GM19452 (cell line): Measurements from ENCODE around the gene TUBGCP6.
A peak's percentile ranks its signal among the peaks of the same experiment; 100 is the strongest.

Source experiments
- ATAC-seq: cut with Tn5 transposase; IDR thresholded peaks from one replicate; pipeline ENCODE4 v1.9.1; 2021; ENCODE audit not compliant: unreplicated experiment

The TUBGCP6 gene, protein sequence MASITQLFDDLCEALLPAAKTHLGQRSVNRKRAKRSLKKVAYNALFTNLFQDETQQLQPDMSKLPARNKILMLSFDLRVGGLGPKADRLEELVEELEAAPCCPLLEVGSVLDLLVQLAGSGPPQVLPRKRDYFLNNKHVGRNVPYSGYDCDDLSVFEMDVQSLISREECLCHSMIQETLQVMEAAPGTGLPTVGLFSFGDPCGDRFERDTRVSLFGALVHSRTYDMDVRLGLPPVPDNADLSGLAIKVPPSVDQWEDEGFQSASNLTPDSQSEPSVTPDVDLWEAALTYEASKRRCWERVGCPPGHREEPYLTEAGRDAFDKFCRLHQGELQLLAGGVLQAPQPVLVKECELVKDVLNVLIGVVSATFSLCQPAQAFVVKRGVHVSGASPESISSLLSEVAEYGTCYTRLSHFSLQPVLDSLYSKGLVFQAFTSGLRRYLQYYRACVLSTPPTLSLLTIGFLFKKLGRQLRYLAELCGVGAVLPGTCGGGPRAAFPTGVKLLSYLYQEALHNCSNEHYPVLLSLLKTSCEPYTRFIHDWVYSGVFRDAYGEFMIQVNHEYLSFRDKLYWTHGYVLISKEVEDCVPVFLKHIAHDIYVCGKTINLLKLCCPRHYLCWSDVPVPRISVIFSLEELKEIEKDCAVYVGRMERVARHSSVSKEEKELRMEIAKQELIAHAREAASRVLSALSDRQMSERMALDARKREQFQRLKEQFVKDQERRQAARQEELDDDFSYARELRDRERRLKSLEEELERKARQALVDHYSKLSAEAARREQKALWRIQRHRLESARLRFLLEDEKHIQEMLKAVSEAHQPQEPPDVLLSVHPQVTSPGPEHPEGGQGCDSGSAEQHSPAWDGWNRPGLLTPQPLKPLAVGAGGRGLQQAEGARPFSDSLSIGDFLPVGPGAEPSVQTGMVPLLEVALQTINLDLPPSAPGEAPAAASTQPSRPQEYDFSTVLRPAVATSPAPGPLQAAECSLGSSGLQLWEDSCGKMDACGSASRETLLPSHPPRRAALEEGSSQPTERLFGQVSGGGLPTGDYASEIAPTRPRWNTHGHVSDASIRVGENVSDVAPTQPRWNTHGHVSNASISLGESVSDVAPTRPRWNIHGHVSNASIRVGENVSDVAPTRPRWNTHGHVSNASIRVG (N-terminal part only)

DNA sequence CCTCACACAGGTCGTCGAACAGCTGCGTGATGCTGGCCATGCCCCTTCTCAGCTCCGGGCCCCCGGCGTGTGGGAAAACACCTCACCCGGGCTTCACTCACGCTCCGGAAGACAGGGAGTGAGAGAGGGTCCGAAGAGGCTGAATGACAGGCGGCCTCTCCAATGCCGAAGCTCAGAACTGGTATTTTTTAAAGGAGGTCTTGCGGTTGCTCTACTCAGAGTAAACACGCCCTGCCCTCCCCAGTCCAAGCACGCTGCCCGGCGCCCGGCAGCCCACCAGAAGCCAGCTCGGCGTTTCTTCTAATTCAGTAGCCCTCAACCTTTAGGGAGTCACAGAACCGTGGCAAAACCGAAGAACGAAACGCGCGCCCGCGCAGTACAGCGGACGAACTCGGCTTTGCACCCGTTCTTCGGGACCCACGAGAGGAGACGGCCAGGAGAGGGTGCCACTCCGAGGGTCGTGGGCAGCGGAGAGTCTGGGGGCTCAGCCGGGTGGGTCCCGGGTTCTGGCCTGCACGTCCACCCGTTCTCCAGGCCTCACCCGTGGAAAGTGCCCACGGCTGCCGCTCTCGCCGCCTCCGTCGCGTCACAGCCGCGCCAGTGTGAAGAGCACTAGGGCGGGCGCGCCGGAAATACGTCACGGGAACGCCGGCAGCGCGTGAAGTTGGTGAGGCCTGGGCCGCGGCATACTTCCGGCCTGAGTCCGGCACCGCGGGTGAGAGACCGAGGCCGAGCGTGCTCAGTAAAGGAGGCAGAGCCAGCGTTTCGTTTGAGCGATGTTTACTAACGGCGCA is at the start of gene TUBGCP6:
Gene TUBGCP6 (minus strand): TSS at position 604 of the 794 bp plus-strand sequence. CDS start 564 bp downstream, at position 40.
- peak; percentile 54 for ATAC-seq

DNA sequence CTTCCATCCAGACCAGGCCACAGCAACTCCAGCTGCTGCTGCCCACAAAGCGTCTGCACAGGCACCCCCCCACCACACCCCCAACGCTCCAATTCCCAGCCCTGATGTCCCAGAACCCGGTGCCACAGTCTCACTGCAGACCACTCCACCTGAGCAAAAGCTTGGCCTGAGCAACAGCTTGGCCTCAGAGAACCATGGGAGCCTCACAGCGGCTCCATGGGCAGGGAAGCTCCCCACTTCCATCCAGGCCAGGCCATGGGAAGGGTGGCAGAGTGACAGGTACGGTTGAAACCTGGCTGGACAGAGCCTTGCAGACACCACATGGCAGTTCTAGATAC is 49.5 kb upstream of the TUBGCP6 start:
- no peak for ATAC-seq

DNA sequence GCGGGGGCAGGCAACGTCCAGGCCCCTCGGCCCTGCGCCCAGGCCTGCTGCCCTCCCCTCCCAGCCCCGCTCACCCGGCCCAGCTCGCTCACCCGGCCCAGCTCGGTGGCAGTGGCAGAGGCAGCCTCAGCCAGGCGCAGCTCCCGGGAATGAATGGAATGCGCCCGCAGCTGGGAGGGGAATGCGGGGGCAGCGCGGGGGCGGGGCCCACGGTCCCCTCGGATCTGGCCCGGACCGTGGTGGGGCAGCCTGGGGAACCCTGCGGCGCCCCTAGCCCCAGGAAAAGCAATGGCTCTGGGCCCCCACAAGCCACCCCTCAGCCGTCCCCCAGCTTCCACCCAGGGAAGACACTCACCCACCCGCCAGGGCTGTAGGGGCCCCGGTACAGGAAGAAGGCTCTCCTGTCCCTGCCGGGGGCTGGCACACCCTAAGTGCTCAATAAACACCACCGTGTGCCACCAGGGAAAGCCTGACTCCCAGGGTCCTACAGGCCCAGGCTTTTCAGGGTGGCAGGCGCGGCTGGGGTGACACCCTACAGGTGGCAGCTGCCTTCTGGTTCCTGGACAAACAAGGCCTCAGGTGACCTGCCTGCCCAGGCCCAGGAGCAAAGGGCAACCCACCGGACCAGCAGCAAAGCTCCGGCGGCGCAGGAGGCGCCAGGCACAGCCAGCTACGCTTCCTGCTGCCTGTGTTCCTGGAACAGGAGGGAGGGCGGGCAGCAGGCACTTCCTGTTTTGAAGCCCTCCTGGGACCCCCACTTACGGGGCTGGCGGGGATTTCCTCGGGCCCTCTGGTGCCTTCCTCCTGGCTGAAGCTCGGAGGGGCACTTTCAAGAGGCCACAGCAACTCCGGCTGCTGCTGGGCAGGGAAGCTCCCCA is 48.9 kb upstream of the TUBGCP6 start:
- no peak for ATAC-seq

DNA sequence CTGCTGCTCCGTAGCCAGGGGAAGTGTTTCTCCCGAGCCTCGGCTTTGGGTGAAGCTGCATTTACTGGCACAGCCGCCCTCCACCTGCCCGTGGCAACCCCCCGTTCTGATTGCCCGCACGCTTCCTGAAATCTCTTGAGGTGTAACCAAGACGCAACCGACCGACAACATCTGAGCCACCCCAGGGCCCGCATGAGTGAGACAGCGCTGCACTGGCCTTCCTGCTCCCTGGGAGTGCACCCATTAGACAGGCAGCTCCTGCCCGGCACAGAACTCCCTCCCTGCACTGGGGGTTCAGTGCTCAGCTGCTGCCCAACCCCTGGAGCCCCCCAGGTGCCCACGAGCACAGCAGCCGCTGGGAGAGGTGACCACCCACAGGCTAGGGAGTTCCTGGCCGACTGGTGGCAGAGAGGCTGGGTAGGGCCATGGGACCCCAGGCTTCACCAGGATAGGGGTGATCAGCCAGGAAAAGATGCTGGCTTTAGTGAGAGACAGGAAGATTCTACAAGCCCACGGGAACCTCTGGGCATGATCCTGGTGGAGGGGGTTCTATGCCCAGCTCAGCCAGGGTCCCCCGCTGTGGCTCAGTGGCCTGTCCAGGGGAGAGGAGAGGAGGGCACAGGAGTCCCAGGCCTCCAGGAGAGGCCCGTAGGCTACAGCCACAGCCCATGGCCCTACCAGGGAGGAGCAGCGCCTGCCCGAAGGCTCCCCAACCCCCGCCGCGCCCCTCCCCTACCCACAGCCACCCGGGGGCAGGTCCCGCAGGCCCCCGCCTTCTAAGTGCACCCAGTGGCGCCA is 48.0 kb upstream of the TUBGCP6 start:
- ATAC-seq: no peak

DNA sequence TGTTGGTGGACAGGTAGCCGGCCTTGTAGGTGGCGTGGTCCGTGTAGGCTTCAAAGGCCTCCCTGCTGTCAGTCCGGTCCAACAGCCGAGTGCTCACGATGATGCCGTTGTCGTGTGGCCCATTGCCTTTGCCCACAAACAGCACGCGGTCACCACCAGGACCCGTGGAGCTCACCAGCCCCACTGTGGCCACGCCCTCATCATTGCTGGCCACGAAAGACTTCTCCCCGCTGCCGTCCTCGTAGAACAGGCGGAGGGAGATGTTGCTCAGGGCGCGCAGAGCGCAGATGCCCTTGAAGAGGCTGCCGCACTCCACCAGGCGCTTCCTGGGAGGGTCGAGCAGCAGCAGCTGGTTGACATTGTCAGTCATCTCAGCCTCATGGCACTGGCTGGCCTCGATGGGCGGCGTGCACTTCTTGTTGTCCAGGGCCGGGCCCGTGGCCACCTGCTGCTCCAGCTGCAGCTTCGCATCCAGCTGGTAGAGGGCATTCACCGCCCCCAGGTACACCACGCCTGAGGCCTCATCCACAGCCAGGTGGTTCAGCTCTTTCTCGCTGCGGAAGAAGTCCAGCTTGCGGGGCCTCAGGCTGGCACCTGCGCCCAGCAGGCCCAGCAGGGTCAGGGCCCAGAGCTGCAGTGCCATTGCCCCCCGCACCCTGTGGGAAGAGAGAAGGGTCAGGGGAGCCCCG is 45.3 kb upstream of the TUBGCP6 start:
- ATAC-seq: no peak

DNA sequence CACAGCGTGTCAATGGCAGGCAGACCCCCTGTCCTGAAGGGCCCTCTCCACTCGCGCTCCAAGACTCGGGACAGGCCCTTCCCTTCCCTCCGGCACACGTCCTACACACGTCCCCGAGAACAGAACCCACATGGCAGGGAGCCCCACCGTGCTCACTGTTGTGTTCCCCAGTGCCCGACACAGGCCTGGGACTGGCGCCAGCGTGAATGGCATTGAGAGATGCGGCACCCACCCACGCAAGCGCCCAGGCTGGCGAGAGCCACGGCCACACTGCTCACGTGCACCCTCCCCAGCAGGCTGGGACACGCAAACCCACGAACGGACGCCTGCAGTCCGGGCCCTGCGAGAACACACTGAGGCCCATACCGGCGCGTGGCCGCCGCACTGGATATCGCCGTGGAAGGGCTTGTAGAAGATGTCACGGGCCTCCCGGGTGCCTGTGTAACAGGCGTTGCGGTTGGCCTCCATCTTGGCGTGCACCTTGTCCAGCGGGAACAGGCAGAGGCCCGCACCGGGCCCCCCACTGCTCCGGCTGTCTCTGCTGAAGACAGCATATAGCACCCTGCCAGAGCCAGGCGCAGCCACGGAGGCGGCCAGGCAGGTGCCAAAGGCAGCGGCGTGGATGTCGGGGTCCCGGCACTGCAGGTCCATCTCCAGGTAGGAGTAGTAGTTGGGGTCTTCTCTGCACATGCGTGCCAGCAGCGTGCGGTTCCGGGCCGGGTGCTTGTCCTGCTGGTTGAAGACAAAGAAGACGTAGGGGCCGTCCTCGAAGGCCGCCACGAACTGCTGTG is 44.5 kb upstream of the TUBGCP6 start:
- no peak for ATAC-seq

DNA sequence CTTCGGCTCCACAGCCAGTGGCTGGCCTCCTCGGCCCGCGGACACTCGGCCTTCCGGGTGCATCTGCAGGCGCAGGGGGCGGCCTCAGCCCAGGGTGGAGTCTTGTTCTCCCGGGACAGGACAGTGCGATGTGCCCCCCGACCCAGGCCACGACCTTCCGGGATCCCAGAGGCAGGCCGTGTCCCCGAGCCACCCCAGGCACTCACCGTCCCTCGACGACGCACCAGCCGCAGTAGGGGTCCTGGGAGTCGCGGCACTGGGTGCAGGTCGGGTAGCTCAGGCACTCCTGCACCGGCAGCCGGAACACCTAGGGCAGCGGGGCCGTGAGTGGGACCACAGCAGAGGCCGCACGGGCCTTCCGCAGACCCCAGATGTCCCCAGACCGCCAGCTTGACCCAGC is 42.9 kb upstream of the TUBGCP6 start:
- ATAC-seq: no peak

DNA sequence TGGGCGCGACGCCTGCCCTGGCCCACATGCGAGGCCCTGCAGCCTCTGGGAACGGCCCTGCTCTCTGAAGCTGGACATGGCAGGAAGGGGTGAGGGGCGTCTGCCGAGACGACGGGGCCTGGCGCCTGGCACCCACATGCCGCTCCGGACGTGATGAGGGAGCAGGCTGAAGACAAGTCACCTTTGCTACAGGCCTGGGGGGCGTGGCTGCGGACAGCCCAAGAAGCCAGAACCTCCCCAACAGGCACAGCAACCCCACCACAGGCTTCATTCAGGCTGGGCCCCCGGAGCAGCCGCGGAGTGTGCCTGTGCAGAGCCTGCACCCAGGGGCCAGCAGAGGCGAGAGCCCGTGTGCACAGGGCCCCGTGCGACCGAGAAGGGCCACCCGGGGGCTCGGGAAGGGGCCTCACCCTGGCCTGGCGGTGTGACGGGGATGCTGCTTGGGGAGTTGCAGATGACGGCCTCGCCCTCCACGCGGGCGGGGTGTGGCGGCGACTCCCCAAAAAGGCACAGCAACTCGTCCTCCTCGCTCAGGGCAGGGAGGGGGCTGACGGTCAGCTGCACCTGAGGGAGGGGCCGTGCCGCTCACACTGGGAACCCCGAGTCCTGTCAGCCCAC is 42.0 kb upstream of the TUBGCP6 start:
- ATAC-seq: no peak

DNA sequence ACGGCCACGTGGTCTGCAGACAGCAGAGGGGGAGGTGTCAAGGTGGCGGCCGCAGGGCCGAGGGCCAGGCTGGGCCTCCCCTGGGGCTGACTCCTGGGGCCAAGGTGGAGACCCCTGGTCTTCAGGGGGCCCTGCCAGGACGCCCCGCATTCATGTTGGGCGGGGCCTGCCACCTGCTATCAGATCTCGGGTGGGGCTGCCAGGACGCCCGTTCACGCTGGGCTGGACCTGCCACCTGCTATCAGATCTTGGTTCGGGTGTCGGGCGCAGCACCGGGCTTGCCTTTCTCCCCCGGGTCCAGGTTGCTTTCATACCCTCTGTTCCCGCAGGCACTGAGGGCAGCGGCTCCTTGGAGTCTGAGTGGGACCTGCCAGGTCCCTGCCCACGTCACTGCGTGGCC is 41.5 kb upstream of the TUBGCP6 start:
- no peak for ATAC-seq

DNA sequence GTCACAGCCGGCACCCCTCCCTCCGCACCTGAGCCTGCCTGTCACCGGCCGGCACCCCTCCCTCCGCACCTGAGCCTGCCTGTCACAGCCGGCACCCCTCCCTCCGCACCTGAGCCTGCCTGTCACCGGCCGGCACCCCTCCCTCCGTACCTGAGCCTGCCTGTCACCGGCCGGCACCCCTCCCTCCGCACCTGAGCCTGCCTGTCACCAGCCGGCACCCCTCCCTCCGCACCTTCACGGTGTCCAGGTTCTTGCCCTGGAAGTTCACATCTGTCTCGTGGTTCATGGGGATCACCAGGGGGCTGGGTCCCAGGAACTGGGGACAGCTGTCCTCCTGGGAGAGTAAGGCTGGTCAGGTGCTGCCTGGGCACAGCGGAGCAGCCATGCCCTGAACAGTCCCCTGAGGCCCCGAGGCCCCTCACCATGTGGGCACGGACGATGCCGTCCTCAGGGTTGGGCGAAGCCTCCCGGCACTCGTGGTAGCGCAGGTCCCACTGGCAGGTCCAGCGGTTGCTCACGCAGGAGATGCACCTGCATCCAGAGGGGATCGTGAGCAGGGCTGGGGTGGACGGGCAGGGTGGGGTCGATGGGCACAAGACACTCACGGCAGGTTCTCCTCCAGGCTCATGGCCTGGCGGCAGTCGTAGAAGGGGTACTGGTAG is 40.9 kb upstream of the TUBGCP6 start:
- ATAC-seq: no peak

DNA sequence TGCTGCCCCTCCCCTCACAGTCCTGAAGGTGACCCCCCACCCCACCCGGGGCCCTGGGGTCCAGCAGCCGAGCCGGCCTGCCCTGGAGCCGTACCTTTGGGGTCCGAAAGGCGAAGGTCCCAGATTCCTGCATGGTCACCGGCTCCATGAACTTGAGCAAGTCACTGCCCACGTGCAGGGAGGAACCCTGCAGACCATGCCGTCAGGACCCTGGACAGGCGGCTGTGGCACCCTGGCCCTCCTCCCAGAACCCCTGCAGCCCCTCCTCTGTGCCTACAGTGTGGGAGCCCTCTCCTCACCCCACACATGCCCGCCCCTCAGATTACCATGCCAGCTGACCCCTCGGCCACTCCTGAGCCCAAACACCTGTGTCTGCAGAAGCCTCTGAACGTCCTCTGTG is 39.7 kb upstream of the TUBGCP6 start:
- no peak for ATAC-seq

DNA sequence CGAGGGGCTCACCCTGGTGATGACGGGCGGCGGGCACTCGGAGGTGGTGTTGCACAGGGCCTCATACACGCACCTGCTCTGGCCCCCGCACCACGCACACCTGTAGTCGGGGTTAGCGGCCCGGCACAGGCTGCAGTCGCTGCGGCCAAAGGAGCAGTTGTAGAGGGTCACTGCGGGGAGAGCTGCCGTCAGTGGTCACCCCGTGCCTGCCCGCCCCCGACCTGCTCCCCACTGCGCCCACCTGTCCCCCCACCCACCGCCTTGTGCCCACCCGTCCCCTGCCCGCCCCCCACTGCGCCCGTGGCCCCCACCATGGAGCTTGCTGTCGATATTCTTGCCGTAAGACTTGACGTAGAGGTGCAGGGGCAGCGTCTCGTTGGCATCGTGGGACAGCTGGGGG is 39.0 kb upstream of the TUBGCP6 start:
- no peak for ATAC-seq

DNA sequence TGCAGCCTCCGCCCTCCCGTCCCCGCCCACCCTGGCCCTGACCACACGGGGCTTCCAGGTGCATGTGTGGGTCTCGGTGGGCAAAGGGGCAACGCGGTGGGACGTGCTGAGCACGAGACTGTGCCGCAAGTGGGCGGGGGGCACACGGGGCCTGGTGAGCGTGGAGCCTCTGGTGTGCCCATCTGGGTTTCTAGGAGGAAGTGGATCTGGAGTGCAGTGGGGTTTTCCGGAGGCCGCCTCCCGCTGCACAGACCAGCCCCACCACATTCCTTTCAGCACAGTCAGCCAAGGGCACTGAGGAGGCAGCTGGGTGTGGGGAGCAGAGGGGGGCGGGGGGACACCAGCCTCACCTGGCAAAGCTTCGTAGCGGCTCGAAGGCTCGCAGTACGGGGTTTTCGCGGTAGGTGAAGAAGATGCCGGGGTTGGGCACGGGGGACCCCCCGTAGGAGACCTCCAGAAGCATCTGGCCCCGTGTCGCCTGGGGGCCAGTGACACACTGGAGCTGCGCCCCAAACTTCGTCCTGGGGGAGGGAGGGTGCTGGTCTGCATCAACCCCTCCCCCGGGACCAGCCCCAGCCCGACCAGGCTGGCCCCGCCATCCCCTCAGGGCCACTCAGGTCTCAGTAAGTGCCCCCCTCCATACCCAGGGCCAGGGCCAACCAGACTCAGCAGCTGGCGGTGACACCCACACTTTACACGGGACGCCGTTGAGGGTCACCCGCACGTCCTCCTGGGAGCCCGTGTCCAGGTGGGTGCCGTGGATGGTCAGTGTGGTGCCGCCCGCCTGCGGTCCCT is 37.7 kb upstream of the TUBGCP6 start:
- ATAC-seq: no peak

DNA sequence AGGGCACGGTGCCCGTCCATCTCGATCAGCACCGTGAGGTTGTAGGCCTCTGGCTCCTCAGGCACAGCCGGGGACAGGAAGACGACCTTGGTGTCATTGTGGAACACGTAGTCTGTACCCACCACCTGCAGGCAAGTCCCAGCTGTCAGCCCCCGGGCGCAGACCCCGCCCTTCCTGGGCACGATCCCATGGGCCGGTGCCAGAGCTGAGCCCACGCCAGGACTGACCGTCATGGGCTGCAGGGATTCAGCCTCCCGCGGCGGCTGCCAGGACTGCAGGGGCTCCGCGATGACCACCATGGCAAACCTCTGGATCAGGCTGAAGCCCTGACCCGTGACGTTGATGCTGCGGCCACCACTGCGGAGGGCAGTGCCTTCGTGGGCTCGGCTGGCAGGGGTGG is 37.1 kb upstream of the TUBGCP6 start:
- no peak for ATAC-seq

DNA sequence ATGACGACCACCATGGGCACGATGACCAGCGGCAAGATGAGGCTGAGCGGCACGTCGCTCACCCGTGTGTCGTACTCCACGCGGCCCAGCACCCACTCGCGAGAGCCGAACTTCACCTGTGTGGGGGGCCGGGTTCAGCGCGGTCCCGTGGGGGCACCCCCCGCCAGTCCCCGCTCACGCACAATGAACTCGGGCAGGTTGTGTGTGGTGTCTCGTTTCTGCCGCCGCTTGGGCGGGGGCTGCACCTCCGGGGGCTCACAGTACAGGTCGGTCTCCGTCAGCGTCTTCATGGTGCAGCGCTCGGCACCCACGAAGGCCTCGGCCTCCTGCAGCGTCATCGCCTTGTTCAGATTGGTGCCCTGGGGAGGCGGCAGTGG is 36.5 kb upstream of the TUBGCP6 start:
- no peak for ATAC-seq
